Hair follicular keratinocyte (primary cell): Measurements from ENCODE around the gene C9orf152. TPM values are rescaled to one million over a fixed set of nuclear protein-coding genes. Genes with fewer than 3 reads are reported as not detected.

Source experiments
- total RNA-seq: library from RNA; depleted of rRNA; stranded (reverse); fragments of >200 nt; gene quantifications from 2 replicates; pipeline ENCODE4 v1.2.3, GENCODE V29; 2015

C9orf152 gene
- total RNA-seq = not detected in 2 replicates

GRCh38 chr9:110208031-110208430 is at the start of gene C9orf152:
C9orf152 (minus strand) TSS chr9:110208159; CDS start chr9:110207579, 580 bp downstream.

GRCh38 chr9:110256380-110257096 is 48.6 kb upstream of the C9orf152 start, which contains the start of gene TXN:
TXN (minus strand) TSS chr9:110256507; CDS start chr9:110256435, 72 bp downstream.

Other genes starting within 250 kb of the C9orf152 start
- gene TXN, start 48.3 kb upstream of the C9orf152 start, total RNA-seq = 729 and 734 TPM in 2 replicates
- gene TXNDC8, start 129.7 kb upstream of the C9orf152 start, total RNA-seq = not detected in 2 replicates